ENCODE measurements around the gene GDPD5.

Gene GDPD5

DNA sequence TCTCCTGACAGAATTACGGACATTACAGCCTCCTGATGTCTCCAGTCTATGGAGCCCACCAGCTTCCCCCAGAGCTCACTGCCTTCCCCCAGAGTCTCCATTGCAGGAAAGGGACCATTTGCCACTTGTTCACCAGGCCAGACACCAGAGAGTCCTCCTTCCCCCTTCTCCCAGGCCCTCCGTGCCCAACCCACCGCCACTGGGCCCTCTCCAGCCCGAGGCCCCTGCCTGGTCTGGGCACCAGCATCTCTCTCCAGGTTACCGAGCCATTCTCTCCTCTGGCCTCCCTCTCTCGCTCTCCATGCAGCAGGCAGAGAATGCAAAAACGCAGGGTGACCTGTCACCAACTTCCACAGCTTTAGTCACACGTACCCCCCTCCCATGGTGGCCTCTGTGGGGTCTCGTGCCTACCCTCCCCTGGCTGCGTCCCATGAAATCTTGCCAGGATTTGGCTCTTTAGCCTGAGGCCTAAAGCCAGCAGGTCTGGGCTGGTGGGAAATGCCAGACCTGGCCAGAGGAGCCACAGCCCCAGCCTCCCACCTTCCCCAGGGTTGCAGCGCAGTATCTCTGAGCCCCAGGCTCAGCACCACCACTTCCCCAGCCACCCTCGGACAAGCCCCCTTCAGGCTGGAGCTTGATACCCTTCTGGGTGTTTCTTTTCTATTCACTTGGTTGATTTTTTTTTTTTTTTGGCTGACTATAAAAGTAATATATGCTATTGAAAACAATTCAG, 29.5 kb upstream of the GDPD5 start:
- Histone ChIP-seq H3K9ac (ENCODE audit: low read depth, low read length) (peak overlapping the region; percentile 56; the same call in 1 of the 2 replicates), H3K4me3 (ENCODE audit: low read length) (no peak overlapping the region), H3K9me3 (ENCODE audit: insufficient read depth, low read depth, low read length) (no peaks in the 10 kb centered on the region), H3K27ac (ENCODE audit: low read length) (peak overlapping the region; percentile 51), H3K4me1 (ENCODE audit: insufficient read depth, low read length) (peaks cover 19% of the 10 kb centered on the region), H3K36me3 (ENCODE audit: insufficient read depth, low read depth, low read length) (no peaks in the 10 kb centered on the region), H3K27me3 (ENCODE audit: insufficient read depth, low read length) (no peaks in the 10 kb centered on the region)

DNA sequence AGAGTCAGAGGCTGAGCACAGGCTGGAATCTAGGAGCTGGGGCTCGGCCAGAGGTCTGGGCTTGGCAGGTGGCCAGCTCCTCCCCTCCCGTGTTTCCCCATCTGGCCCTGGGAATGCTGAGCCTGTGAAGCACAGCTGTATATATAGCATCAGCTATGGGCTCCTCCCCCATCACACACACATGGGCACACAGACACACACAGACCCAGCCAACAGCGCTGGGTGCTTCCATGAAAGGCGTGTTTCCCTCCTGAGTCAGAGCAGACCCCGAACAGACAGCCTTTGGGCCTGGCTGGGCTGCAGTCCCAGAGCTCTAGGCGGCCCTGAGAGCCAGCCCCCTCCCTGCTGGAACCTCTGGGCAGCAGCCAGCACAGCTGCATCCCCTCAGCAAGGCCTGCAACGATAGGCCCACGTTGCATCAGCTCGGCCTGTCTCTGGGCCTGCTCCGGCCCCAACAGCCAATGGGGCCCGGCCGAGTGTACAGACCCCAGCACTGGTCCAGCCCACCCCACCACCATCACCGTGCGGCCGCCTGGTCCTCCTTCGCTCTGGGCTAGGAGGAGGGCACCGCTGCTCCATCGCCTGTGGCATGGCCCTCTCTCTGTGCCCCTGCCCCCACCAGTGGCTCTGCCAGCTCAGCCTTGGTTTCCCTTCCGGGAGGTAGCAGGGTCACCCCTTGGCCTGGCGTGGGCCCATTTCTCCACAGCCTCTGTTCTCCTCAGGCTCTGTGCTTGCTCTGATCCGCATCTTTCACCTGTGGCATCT, 28.7 kb upstream of the GDPD5 start:
- peak overlapping the region; percentile 51 for H3K27ac ChIP-seq (ENCODE audit: low read length)

DNA sequence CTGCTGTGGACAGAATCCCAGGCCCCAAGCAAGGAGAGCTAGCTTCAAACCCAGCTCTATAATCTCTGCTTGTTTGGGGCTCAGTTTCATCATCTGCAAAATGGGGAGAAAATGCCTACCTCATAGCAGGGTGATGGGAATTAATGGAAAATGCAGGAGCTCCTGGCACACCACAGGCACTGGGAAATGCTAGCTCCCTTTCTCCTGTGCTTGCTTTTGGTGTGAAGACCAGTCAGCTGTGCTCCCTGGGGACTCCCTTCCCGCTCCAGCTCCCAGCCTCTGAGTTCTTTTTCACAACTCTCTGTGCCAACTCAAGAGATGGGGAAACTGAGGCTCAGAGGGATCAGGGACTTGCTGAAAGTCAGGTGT, 28.1 kb upstream of the GDPD5 start:
- Histone ChIP-seq H3K9ac (ENCODE audit: low read depth, low read length) (peak overlapping the region; percentile 40; the same call in 1 of the 2 replicates), H3K27ac (ENCODE audit: low read length) (peak overlapping the region; percentile 51), H3K27me3 (ENCODE audit: insufficient read depth, low read length) (no peaks in the 10 kb centered on the region), H3K4me3 (ENCODE audit: low read length) (no peak overlapping the region), H3K36me3 (ENCODE audit: insufficient read depth, low read depth, low read length) (no peaks in the 10 kb centered on the region), H3K4me1 (ENCODE audit: insufficient read depth, low read length) (peaks cover 10% of the 10 kb centered on the region), H3K9me3 (ENCODE audit: insufficient read depth, low read depth, low read length) (no peaks in the 10 kb centered on the region)

More for the DNA sequence above, 28.7 kb upstream of the GDPD5 start:
- H3K4me3 ChIP-seq (ENCODE audit: low read length) = no peak overlapping the region
- peaks cover 15% of the 10 kb centered on the region for H3K4me1 ChIP-seq (ENCODE audit: insufficient read depth, low read length)
- peak overlapping the region; percentile 56; the same call in 1 of the 2 replicates for H3K9ac ChIP-seq (ENCODE audit: low read depth, low read length)
- no peaks in the 10 kb centered on the region for H3K9me3 ChIP-seq (ENCODE audit: insufficient read depth, low read depth, low read length)
- H3K36me3 ChIP-seq (ENCODE audit: insufficient read depth, low read depth, low read length) = no peaks in the 10 kb centered on the region
- H3K27me3 ChIP-seq (ENCODE audit: insufficient read depth, low read length) = no peaks in the 10 kb centered on the region

DNA sequence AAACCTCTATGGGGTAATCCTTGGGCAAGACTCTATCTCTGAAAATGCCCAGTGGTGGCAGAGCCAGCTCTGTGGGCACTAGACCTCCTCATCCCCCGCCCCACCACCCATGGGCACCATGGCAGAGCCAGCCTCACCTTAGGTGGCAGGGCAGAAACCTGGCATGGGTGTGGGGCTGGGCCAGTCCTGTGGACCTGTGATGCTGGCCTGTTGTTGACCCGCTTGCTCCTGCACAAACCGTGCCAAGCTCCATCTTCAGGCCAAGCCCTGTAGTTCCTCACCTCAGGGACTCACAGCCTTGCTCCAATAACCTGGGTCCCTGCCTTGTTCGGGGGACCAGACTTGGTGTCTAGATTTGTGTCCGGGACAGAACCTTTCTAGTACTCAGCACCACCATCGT, 27.4 kb upstream of the GDPD5 start:
- H3K9ac ChIP-seq (ENCODE audit: low read depth, low read length) = no peak overlapping the region
- no peak overlapping the region for H3K4me3 ChIP-seq (ENCODE audit: low read length)
- peaks cover 7% of the 10 kb centered on the region for H3K4me1 ChIP-seq (ENCODE audit: insufficient read depth, low read length)
- no peaks in the 10 kb centered on the region for H3K36me3 ChIP-seq (ENCODE audit: insufficient read depth, low read depth, low read length)
- no peaks in the 10 kb centered on the region for H3K27me3 ChIP-seq (ENCODE audit: insufficient read depth, low read length)
- H3K27ac ChIP-seq (ENCODE audit: low read length) = no peak overlapping the region
- no peaks in the 10 kb centered on the region for H3K9me3 ChIP-seq (ENCODE audit: insufficient read depth, low read depth, low read length)

DNA sequence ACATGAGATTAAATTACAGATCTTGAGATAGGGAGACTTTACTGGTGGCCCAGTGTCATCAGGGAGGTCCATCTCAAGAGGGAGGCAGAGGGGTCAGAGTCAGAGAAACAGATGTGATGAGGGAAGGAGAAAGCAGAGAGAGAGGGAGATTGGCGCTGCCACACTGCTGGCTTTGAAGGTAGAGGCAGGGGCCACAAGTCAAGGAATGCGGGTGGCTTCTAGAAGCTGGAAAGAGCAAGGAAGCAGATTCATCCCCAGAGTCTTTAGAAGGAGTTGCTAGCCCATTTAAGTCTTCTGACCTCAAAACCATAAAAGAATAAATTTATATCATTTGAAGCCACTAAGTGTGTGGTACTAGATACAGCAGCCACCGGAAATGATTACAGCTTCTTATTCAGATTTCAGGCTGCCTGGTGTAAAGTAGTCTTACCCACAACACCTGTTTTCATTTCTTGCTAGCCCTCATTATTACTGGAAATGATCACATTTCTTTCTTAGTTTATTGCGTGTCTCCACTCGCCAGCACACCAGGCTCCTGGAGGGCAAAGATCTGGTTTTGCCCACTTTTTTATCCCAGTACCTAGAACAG, 23.7 kb upstream of the GDPD5 start:
- H3K9ac ChIP-seq (ENCODE audit: low read depth, low read length) = no peak overlapping the region
- peaks cover 10% of the 10 kb centered on the region; the same call in 1 of the 2 replicates for H3K4me1 ChIP-seq (ENCODE audit: insufficient read depth, low read length)
- H3K27me3 ChIP-seq (ENCODE audit: insufficient read depth, low read length) = no peaks in the 10 kb centered on the region
- H3K4me3 ChIP-seq (ENCODE audit: low read length) = no peak overlapping the region
- H3K9me3 ChIP-seq (ENCODE audit: insufficient read depth, low read depth, low read length) = no peaks in the 10 kb centered on the region
- no peaks in the 10 kb centered on the region for H3K36me3 ChIP-seq (ENCODE audit: insufficient read depth, low read depth, low read length)
- no peak overlapping the region for H3K27ac ChIP-seq (ENCODE audit: low read length)

DNA sequence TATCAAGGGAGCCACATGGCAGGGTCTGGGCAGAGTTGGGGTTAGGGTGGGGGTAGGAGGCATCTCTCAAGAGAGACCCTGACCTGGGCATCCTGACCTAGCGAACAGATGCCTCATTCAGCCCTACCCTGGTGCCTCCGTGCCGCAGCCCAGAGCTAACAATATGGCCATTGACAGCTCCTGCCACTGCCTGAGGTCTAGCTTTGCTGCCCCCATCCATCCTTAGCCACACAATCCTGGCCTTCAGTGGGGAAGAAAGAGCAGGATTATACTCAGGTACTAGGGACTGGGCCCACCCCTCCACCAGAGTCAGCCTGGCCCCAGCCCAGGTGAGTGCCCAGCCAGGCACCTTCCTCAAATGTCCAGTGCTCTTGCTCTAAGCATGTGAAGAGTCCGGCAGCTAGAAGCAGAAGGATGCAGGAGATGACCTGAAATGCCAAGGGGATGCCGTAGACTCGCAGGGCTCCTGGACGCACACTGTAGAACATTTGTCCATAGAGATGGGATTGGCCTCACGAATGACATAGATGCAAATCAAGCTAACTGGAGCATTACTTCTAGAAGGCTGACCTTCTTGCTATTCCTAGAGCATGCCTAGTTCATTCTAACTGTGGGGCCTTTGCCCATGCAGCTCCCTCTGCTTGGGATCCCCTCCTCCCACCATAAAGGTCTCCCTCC, 23.0 kb upstream of the GDPD5 start:
- Histone ChIP-seq H3K9ac (ENCODE audit: low read depth, low read length) (no peak overlapping the region), H3K9me3 (ENCODE audit: insufficient read depth, low read depth, low read length) (no peaks in the 10 kb centered on the region), H3K4me3 (ENCODE audit: low read length) (no peak overlapping the region), H3K27ac (ENCODE audit: low read length) (no peak overlapping the region), H3K4me1 (ENCODE audit: insufficient read depth, low read length) (peaks cover 4% of the 10 kb centered on the region; the same call in 1 of the 2 replicates), H3K36me3 (ENCODE audit: insufficient read depth, low read depth, low read length) (no peaks in the 10 kb centered on the region), H3K27me3 (ENCODE audit: insufficient read depth, low read length) (no peaks in the 10 kb centered on the region)

DNA sequence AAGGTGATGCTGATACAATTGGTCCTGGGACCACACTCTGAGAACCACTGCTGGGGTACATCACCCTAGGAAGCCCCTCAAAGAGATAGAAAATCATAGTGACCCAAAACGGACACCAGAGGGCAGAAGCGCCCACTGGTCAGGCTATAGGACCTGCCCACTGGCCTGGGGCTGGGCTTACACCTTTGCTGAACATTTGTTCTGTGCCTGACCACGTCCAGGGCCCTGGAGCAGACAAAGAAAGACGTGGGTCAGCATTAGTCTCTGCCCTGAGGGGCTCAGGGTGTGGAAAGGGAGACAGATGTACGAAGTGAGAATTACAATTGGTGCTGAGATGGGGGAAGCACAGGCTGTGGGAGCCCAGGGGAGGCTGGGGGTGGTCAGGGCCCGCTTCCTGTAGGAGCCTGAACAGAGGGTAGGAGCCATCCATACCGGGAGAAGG, 21.9 kb upstream of the GDPD5 start:
- Histone ChIP-seq H3K4me1 (ENCODE audit: insufficient read depth, low read length) (peaks cover 3% of the 10 kb centered on the region; the same call in 1 of the 2 replicates), H3K36me3 (ENCODE audit: insufficient read depth, low read depth, low read length) (no peaks in the 10 kb centered on the region), H3K4me3 (ENCODE audit: low read length) (no peak overlapping the region), H3K27me3 (ENCODE audit: insufficient read depth, low read length) (no peaks in the 10 kb centered on the region), H3K27ac (ENCODE audit: low read length) (no peak overlapping the region), H3K9me3 (ENCODE audit: insufficient read depth, low read depth, low read length) (no peaks in the 10 kb centered on the region), H3K9ac (ENCODE audit: low read depth, low read length) (peak overlapping the region; percentile 34; the same call in 1 of the 2 replicates)

DNA sequence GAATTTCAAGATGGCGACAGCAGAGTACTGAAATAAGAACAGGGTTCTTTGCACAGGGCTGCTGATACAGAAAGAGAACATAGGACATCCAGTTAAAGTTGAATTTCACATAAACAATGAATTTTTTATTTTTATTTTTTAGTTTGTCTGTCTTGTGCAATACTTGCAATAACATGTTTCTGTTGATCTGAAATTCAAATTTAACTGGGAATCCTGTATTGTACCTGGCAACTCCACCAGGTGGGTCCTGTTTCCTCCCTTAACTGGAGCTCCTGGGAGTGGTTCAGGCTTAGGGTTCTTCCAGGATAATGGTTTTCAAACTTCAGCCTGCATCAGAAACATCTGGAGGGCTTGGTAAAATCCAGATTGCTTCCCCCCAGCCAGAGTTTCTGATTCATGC, 21.4 kb upstream of the GDPD5 start:
- no peaks in the 10 kb centered on the region for H3K36me3 ChIP-seq (ENCODE audit: insufficient read depth, low read depth, low read length)
- H3K9ac ChIP-seq (ENCODE audit: low read depth, low read length) = no peak overlapping the region
- H3K27me3 ChIP-seq (ENCODE audit: insufficient read depth, low read length) = no peaks in the 10 kb centered on the region
- peaks cover 3% of the 10 kb centered on the region; the same call in 1 of the 2 replicates for H3K4me1 ChIP-seq (ENCODE audit: insufficient read depth, low read length)
- H3K4me3 ChIP-seq (ENCODE audit: low read length) = no peak overlapping the region
- no peaks in the 10 kb centered on the region for H3K9me3 ChIP-seq (ENCODE audit: insufficient read depth, low read depth, low read length)
- no peak overlapping the region for H3K27ac ChIP-seq (ENCODE audit: low read length)

DNA sequence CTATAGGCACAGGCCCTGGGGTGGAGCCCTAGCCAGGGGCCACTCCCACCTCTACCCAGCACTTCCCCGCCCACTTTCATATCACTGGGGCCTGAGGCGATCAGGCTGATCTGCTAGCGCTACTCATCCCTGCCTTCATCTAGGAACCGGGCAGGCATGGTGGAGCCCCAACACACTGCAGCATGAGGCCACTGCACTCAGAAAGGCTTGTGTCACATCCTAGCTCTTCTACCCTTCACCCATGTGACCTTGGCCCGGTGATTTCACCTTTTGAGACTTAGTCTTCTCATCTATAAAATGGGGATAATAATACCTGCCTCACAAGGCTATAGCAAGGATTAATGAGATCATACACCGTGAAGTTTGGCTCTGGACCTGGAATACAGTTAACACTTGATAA, 18.1 kb upstream of the GDPD5 start:
- no peaks in the 10 kb centered on the region for H3K9me3 ChIP-seq (ENCODE audit: insufficient read depth, low read depth, low read length)
- H3K27me3 ChIP-seq (ENCODE audit: insufficient read depth, low read length) = no peaks in the 10 kb centered on the region
- peaks cover 3% of the 10 kb centered on the region; the same call in 1 of the 2 replicates for H3K4me1 ChIP-seq (ENCODE audit: insufficient read depth, low read length)
- no peak overlapping the region for H3K4me3 ChIP-seq (ENCODE audit: low read length)
- no peak overlapping the region for H3K27ac ChIP-seq (ENCODE audit: low read length)
- no peak overlapping the region for H3K9ac ChIP-seq (ENCODE audit: low read depth, low read length)
- H3K36me3 ChIP-seq (ENCODE audit: insufficient read depth, low read depth, low read length) = no peaks in the 10 kb centered on the region

DNA sequence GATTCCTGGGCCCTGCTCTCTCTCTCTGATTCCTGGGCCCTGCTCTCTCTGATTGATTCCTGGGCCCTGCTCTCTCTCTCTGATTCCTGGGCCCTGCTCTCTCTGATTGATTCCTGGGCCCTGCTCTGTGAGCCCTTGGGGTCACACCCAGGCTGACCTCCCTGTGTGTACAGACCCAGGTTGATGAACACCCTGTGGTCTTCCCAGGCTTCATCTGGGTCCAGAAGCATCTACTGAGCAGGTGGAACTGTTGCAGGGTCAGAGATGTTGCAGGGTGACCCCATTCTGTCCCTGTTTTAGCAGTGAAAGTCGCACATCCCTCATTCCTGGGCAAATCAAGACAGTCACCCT, 16.3 kb upstream of the GDPD5 start:
- Histone ChIP-seq H3K9ac (ENCODE audit: low read depth, low read length) (no peak overlapping the region), H3K27me3 (ENCODE audit: insufficient read depth, low read length) (no peaks in the 10 kb centered on the region), H3K4me1 (ENCODE audit: insufficient read depth, low read length) (no peaks in the 10 kb centered on the region), H3K4me3 (ENCODE audit: low read length) (no peak overlapping the region), H3K27ac (ENCODE audit: low read length) (no peak overlapping the region), H3K36me3 (ENCODE audit: insufficient read depth, low read depth, low read length) (no peaks in the 10 kb centered on the region), H3K9me3 (ENCODE audit: insufficient read depth, low read depth, low read length) (no peaks in the 10 kb centered on the region)

DNA sequence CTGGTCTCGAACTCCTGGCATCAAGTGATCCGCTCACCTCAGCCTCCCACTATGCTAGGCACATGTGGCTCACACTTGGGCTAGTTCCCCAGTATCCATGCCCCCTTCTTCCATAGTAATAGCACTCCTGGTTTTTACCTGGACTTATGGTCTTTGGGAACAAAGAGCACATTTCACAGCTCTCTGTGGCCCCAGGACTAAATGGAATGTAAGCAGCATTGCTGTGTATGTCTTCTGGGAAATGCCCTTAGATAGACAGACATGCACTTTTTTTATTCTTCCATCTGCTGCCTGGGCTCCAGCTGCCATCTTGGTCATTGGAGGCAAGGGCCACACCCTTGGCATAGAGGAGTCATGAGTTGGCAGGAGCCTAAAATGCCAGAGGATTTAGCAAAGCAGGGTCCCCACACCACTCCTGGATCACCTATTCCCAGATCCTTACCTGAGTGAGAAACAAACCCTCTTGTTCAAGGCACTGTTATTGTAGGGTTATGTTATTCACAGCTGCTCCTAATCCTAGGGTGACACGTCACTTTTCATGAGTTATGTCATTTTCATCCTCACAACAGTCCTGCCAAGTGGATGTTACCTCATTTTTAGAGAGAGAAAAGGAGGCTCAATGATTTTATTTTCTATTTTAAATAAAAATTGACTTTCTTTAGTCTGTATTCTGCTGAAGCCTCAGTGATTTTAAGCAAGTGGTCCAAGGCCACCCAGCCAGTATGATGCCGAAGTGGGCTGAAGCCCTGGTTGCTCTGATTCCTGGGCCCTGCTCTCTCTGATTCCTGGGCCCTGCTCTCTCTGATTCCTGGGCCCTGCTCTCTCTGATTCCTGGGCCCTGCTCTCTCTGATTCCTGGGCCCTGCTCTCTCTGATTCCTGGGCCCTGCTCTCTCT, 15.7 kb upstream of the GDPD5 start:
- Histone ChIP-seq H3K27ac (ENCODE audit: low read length) (no peak overlapping the region), H3K27me3 (ENCODE audit: insufficient read depth, low read length) (no peaks in the 10 kb centered on the region), H3K9me3 (ENCODE audit: insufficient read depth, low read depth, low read length) (no peaks in the 10 kb centered on the region), H3K36me3 (ENCODE audit: insufficient read depth, low read depth, low read length) (no peaks in the 10 kb centered on the region), H3K9ac (ENCODE audit: low read depth, low read length) (no peak overlapping the region), H3K4me1 (ENCODE audit: insufficient read depth, low read length) (no peaks in the 10 kb centered on the region), H3K4me3 (ENCODE audit: low read length) (no peak overlapping the region)

Measured in iPS-20b (cell line).